MCF 10A (cell line): Measurements from ENCODE around the gene DNAAF8. TPM values are rescaled to one million over a fixed set of nuclear protein-coding genes. Genes with fewer than 3 reads are reported as not detected.

Experiments
- BruUV-seq: library from RNA; stranded (reverse); fragments of 400-500 nt; replicated peaks from 2 replicates; lab custom pipeline; 2021; lab: Mats Ljungman, UMichigan
- CTCF ChIA-PET: fragments of 300-600 bp; sonication (Branson Sonifier 250); formaldehyde crosslinking; extraction: SDS; loops from one replicate; lab custom pipeline; 2021; ENCODE audit warnings: antibody characterized with exemption, inconsistent platforms; lab: Yijun Ruan, JAX
- POLR2A ChIA-PET: fragments of 300-600, 350-650 bp; sonication (Branson Sonifier 250); formaldehyde crosslinking; extraction: SDS; loops from one replicate; lab custom pipeline; 2020; ENCODE audit warnings: antibody characterized with exemption, inconsistent platforms; lab: Yijun Ruan, JAX
- DNase-seq: peaks from one replicate; pipeline ENCODE4 v3.0.0-alpha.2; 2018; ENCODE audit not compliant: unreplicated experiment
- H3K27ac Mint-ChIP-seq: one replicate; pipeline ENCODE4 v1.8.0; 2022; ENCODE audit warnings: mild to moderate bottlenecking, low read depth, mixed read lengths; ENCODE audit not compliant: unreplicated experiment
- H3K27me3 Mint-ChIP-seq: one replicate; pipeline ENCODE4 v1.8.0; 2022; ENCODE audit warnings: mixed read lengths; ENCODE audit not compliant: insufficient read depth, unreplicated experiment
- H3K36me3 Mint-ChIP-seq: one replicate; pipeline ENCODE4 v1.8.0; 2022; ENCODE audit warnings: mild to moderate bottlenecking, moderate library complexity, mixed read lengths; ENCODE audit not compliant: insufficient read depth, unreplicated experiment
- H3K4me1 Mint-ChIP-seq: one replicate; pipeline ENCODE4 v1.8.0; 2022; ENCODE audit warnings: mixed read lengths; ENCODE audit not compliant: insufficient read depth, unreplicated experiment
- H3K4me3 Mint-ChIP-seq: one replicate; pipeline ENCODE4 v1.8.0; 2022; ENCODE audit warnings: mild to moderate bottlenecking, moderate library complexity, mixed read lengths; ENCODE audit not compliant: unreplicated experiment
- H3K9me3 Mint-ChIP-seq: one replicate; pipeline ENCODE4 v1.8.0; 2022; ENCODE audit warnings: mixed read lengths; ENCODE audit not compliant: unreplicated experiment
- CTCF ChIP-seq: fragments of 200-600 bp; IDR thresholded peaks from one replicate; pipeline ENCODE4 v1.8.0; 2022; ENCODE audit warnings: antibody characterized with exemption, mild to moderate bottlenecking; ENCODE audit not compliant: unreplicated experiment
- intact Hi-C: fragments of 100-400 bp; cut with micrococcal nuclease; formaldehyde crosslinking; loops from 2 replicates; pipeline ENCODE4 v1.14.1; 2022
- total RNA-seq: library from RNA; stranded (reverse); gene quantifications from 2 replicates; pipeline ENCODE4 v1.2.3, GENCODE V29; 2022

The DNAAF8 gene
- total RNA-seq, 1 experiment from 2014 or later, result 0.56 TPM

- Mint-ChIP-seq H3K4me3 (peak overlapping the region; percentile 53), H3K27me3 (no peaks in the 10 kb centered on the region), H3K36me3 (peaks cover 78% of the 10 kb centered on the region), H3K27ac (no peak overlapping the region), H3K9me3 (no peaks in the 10 kb centered on the region), H3K4me1 (peaks cover 5% of the 10 kb centered on the region)
- DNase-seq, result no peak
- ChIA-PET POLR2A (interaction anchor here (1.1 kb wide), 1 partner anchor 11 kb away, joined by 5 read pairs; no protein-coding TSS in a partner anchor), CTCF (interaction anchor here (1.9 kb wide), 1 partner anchor 8 kb away, joined by 7 read pairs; no protein-coding TSS in a partner anchor)
- BruUV-seq, result no TSS peak
- TF ChIP-seq CTCF, result no peak
- intact Hi-C loops, result loop anchor here (5.0 kb wide), 1 partner anchor 266 kb away; the partner anchor contains the start of gene SEC14L5
Observed at GRCh38 chr16:4690946-4691665, 43.2 kb upstream of the DNAAF8 start.

- H3K36me3 Mint-ChIP-seq, result peaks cover 77% of the 10 kb centered on the region
- ChIA-PET POLR2A (interaction anchor here (1.1 to 3.3 kb wide), 3 partner anchors 11 to 76 kb away, joined by 3 to 30 read pairs (median 5); no protein-coding TSS in a partner anchor), CTCF (interaction anchor here (0.6 to 1.9 kb wide), 2 partner anchors 8 to 9 kb away, joined by 4 to 7 read pairs; no protein-coding TSS in a partner anchor)
- TF ChIP-seq CTCF, result no peak
- DNase-seq, result no peak
- no peak overlapping the region for H3K27ac Mint-ChIP-seq
- peak overlapping the region; percentile 75 for H3K4me3 Mint-ChIP-seq
- intact Hi-C loops, result loop anchor here (5.0 kb wide), 1 partner anchor 265 kb away; the partner anchor contains the start of gene SEC14L5
- H3K4me1 Mint-ChIP-seq, result peaks cover 5% of the 10 kb centered on the region
- H3K9me3 Mint-ChIP-seq, result no peaks in the 10 kb centered on the region
- no TSS peak for BruUV-seq
- H3K27me3 Mint-ChIP-seq, result no peaks in the 10 kb centered on the region
Observed at GRCh38 chr16:4691666-4692412, 42.5 kb upstream of the DNAAF8 start.

GRCh38 chr16:4692460-4693295 is 41.7 kb upstream of the DNAAF8 start:
- H3K27me3 Mint-ChIP-seq, result no peaks in the 10 kb centered on the region
- ChIA-PET POLR2A (interaction anchor here (0.9 to 3.3 kb wide), 7 partner anchors 10 to 341 kb away, joined by 3 to 30 read pairs (median 4); partner anchors contain the start of genes ANKS3, DNAAF8 and NAGPA), CTCF (interaction anchor here (0.6 to 1.9 kb wide), 2 partner anchors 9 to 10 kb away, joined by 4 to 7 read pairs; no protein-coding TSS in a partner anchor)
- peaks cover 5% of the 10 kb centered on the region for H3K4me1 Mint-ChIP-seq
- BruUV-seq, result no TSS peak
- intact Hi-C loops, result loop anchor here (5.0 kb wide), 1 partner anchor 265 kb away; the partner anchor contains the start of gene SEC14L5
- TF ChIP-seq CTCF, result no peak
- no peaks in the 10 kb centered on the region for H3K9me3 Mint-ChIP-seq
- DNase-seq, result no peak
- H3K4me3 Mint-ChIP-seq, result peak overlapping the region; percentile 75
- H3K27ac Mint-ChIP-seq, result peak overlapping the region; percentile 40
- peaks cover 72% of the 10 kb centered on the region for H3K36me3 Mint-ChIP-seq
